ENCODE results near the gene ZNF618. TPM values are rescaled to one million over a fixed set of nuclear protein-coding genes. Genes with fewer than 3 reads are reported as not detected.

The ZNF618 gene
- total and polyA plus RNA-seq, 9 donors: 8.2 to 28.9 (median 18.3) TPM

DNA sequence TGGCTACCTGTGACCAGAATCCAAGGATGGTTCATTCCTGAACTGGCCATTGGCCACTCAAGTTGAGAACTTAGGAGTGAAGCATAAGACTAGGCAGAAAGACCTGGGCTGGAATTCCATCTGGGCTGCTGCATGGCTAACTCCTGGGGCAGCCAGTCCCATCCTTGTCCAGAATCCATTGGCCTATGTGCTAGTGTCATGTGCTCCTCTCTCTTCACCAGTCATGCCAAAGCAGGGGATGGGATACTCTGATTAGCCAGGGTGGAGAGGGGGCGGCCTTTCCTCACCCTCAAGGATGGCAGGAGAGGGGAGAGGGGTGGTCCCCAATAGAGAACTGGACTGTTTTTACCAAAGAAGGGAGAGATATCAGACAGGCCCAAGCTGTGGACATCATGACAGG lies 93.2 kb downstream of the ZNF618 start:
- intact Hi-C loops (cut with DNase I): no loop called here
- Histone ChIP-seq H3K27me3 (no peaks in the 10 kb centered on the region), H3K36me3 (no peaks in the 10 kb centered on the region), H3K27ac (no peak overlapping the region), H3K4me3 (no peak overlapping the region), H3K4me1 (ENCODE audit: insufficient read depth) (peaks cover 16% of the 10 kb centered on the region), H3K9me3 (no peaks in the 10 kb centered on the region)
- TF ChIP-seq EP300 (IDR thresholded peaks at IDR 0.05) (no peak), POLR2A (IDR thresholded peaks at IDR 0.05) (no peak)
- TF ChIP-seq, protein P1, sequence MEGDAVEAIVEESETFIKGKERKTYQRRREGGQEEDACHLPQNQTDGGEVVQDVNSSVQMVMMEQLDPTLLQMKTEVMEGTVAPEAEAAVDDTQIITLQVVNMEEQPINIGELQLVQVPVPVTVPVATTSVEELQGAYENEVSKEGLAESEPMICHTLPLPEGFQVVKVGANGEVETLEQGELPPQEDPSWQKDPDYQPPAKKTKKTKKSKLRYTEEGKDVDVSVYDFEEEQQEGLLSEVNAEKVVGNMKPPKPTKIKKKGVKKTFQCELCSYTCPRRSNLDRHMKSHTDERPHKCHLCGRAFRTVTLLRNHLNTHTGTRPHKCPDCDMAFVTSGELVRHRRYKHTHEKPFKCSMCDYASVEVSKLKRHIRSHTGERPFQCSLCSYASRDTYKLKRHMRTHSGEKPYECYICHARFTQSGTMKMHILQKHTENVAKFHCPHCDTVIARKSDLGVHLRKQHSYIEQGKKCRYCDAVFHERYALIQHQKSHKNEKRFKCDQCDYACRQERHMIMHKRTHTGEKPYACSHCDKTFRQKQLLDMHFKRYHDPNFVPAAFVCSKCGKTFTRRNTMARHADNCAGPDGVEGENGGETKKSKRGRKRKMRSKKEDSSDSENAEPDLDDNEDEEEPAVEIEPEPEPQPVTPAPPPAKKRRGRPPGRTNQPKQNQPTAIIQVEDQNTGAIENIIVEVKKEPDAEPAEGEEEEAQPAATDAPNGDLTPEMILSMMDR (IDR thresholded peaks at IDR 0.05): no peak
- DNase-seq: no peak
- 80 to 96% (median 93%) methylated on average over 1 of the region's 1 CpG for WGBS, 3 donors

DNA sequence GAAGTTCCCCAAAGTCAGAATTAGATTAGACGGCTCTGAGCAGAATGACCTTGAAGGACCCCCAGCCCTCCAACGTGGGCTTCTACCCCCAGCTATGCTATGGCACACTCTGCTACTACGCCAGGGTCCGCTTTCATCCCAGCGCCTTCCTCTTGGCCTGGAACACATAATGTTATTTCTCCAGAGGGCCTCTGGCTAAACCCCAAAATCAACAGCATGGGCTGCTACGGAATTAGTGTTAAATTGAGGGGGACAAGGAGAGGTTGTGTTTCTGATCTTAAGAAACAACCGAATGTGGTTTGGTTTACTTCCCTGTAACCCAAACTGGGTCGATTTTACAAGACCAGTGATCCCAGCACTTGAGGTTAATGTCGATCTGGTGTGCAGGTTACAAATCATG lies 97.1 kb downstream of the ZNF618 start:
- Histone ChIP-seq H3K4me1 (ENCODE audit: insufficient read depth) (peaks cover 15% of the 10 kb centered on the region), H3K27ac (no peak overlapping the region), H3K36me3 (no peaks in the 10 kb centered on the region), H3K4me3 (no peak overlapping the region), H3K9me3 (no peaks in the 10 kb centered on the region), H3K27me3 (no peaks in the 10 kb centered on the region)
- TF ChIP-seq, protein P1 (IDR thresholded peaks at IDR 0.05): no peak
- TF ChIP-seq EP300 (IDR thresholded peaks at IDR 0.05): no peak
- no peak for TF ChIP-seq POLR2A (IDR thresholded peaks at IDR 0.05)
- intact Hi-C loops (cut with DNase I): loop anchor here in 1 of 4 donors (10.0 kb wide), 1 partner anchor 78 kb away; no protein-coding TSS in a partner anchor
- no peak for DNase-seq
- WGBS, 3 donors: 16 to 34% (median 25%) methylated on average over 9 of the region's 9 CpGs

DNA sequence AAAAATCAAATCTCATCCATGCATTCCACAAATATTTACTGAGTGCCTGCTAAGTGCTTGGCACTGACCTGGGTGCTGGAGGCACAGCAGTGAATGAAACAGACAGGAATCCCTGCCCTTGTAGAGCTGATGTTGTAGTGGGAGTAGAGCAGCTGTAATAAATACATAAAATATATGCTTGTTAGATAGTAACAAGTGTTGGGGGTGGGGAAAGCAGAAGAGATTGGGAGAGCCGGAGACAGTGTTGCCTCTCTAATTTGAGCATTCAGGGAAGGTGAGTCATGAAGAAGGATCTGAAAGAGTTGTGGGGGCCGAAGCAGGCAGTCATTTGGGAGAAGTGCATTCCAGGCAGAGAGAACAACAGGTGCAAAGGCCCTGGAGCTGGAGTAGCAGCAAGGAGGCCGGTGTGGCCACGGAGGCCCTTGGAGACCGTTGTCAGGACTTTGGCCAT lies 97.9 kb downstream of the ZNF618 start:
- TF ChIP-seq POLR2A (IDR thresholded peaks at IDR 0.05) (no peak), EP300 (IDR thresholded peaks at IDR 0.05) (no peak)
- TF ChIP-seq, protein P1 (IDR thresholded peaks at IDR 0.05): no peak
- WGBS, 3 donors: 63 to 75% (median 71%) methylated on average over 5 of the region's 5 CpGs
- H3K4me3 ChIP-seq: no peak overlapping the region
- DNase-seq: no peak
- H3K36me3 ChIP-seq: no peaks in the 10 kb centered on the region
- no peak overlapping the region for H3K27ac ChIP-seq
- no peaks in the 10 kb centered on the region for H3K27me3 ChIP-seq
- peaks cover 15% of the 10 kb centered on the region for H3K4me1 ChIP-seq (ENCODE audit: insufficient read depth)
- H3K9me3 ChIP-seq: no peaks in the 10 kb centered on the region
- intact Hi-C loops (cut with DNase I): loop anchor here in 1 of 4 donors (10.0 kb wide), 1 partner anchor 79 kb away; no protein-coding TSS in a partner anchor

DNA sequence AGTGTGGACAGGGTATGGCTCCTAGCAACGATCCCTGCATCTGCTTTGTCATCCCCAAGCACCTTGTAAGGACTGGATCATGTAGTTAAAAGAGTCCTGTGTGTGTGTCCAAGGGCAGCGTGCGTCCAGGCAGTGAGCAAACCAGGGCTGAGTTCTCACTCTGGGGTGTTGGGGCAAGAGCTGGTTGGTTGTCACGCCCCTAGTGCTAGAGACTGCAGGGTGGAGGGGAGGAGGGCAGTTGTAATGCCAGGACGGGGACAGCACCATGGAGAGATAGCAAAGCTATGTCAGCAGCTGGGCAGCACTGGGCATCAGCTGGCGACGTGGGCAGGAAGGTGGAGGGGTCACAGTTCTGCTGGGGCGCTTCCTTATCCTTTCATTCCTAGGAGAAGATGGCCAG lies 100.8 kb downstream of the ZNF618 start:
- TF ChIP-seq, protein P1 (IDR thresholded peaks at IDR 0.05): no peak
- TF ChIP-seq POLR2A (IDR thresholded peaks at IDR 0.05): no peak
- TF ChIP-seq EP300 (IDR thresholded peaks at IDR 0.05): no peak
- H3K4me3 ChIP-seq: no peak overlapping the region

More for the DNA sequence above, 100.8 kb downstream of the ZNF618 start:
- Histone ChIP-seq H3K36me3 (no peaks in the 10 kb centered on the region), H3K27me3 (no peaks in the 10 kb centered on the region), H3K4me1 (ENCODE audit: insufficient read depth) (peaks cover 20% of the 10 kb centered on the region), H3K27ac (no peak overlapping the region), H3K9me3 (no peaks in the 10 kb centered on the region)
- 92 to 94% (median 93%) methylated on average over 8 of the region's 8 CpGs for WGBS, 3 donors
- intact Hi-C loops (cut with DNase I): loop anchor here in 1 of 4 donors (10.0 kb wide), 1 partner anchor 82 kb away; no protein-coding TSS in a partner anchor
- DNase-seq: no peak

Measured in ovary (tissue), 9 donors.